Ovary (tissue), 9 donors: ENCODE data around the gene CCNJL. TPM values are rescaled to one million over a fixed set of nuclear protein-coding genes. Genes with fewer than 3 reads are reported as not detected.

Experiments
- DNase-seq, 5 donors: peaks; one replicate each; pipeline ENCODE4 v3.0.0-alpha.2; 2019 to 2020
- H3K27ac ChIP-seq, 2 donors: fragments of 200-600 bp; one replicate each; pipeline versions ENCODE4 v1.5.1 to v1.8.0; 2019 to 2022
- H3K27me3 ChIP-seq: fragments of 200-600 bp; one replicate; pipeline ENCODE4 v1.8.0; 2022
- H3K36me3 ChIP-seq: fragments of 200-600 bp; sonication (generic); one replicate; pipeline ENCODE4 v1.5.1; 2019
- H3K4me1 ChIP-seq: one replicate; pipeline ENCODE4 v1.8.1; 2013; ENCODE audit warnings: mild to moderate bottlenecking, moderate library complexity; ENCODE audit not compliant: insufficient read depth
- H3K4me3 ChIP-seq: fragments of 200-600 bp; sonication (generic); one replicate; pipeline ENCODE4 v1.5.1; 2017
- H3K9me3 ChIP-seq, 2 donors: fragments of 200-600 bp in 1 of 2; sonication (generic) in 1 of 2; one replicate each; pipeline versions ENCODE4 v1.5.1 to v1.8.1; 2013 to 2019; ENCODE audit warnings: mild to moderate bottlenecking in 1 of 2, moderate library complexity in 1 of 2
- CTCF ChIP-seq, 3 donors: fragments of 450-650 bp in 2 of 3; fragments of 200-600 bp in 1 of 3; IDR thresholded peaks; one replicate each; pipeline versions ENCODE4 v1.5.1 to v1.8.0; 2016 to 2022; ENCODE audit warnings: antibody characterized with exemption in 3 of 3, mild to moderate bottlenecking in 1 of 3
- EP300 ChIP-seq: sonication (generic); formaldehyde crosslinking; IDR thresholded peaks from one replicate; pipeline ENCODE4 v1.6.1; 2017; ENCODE audit warnings: antibody characterized with exemption
- POLR2A ChIP-seq: fragments of 450-650 bp; IDR thresholded peaks from one replicate; pipeline ENCODE4 v1.6.1; 2017; ENCODE audit warnings: antibody characterized with exemption, mild to moderate bottlenecking, moderate library complexity
- WGBS, 3 donors: extraction: QIAGEN DNeasy Blood & Tissue Kit in 1 of 3; methylation state at CpG; one replicate each; pipeline versions ENCODE4 v1.1.5 to v1.1.7; 2013 to 2017; 5-methylcytosine and 5-hydroxymethylcytosine counted together
- intact Hi-C, 4 donors: fragments of 100-400 bp; cut with DNase I; formaldehyde crosslinking; loops; one replicate each; pipeline versions ENCODE4 v1.11.0 to v1.15.1; 2022 to 2023
- polyA plus RNA-seq, 2 donors: library from polyadenylated mRNA; stranded (reverse); fragments of 200-250 nt in 1 of 2; fragments of 350-450 nt in 1 of 2; fragmentation: Illumina TruSeq in 1 of 2; extraction: RNeasy Lipid Tissue Mini Kit (QIAGEN cat#74804) in 1 of 2; gene quantifications; one replicate each; pipeline ENCODE4 v1.2.3, GENCODE V29; 2013 to 2014
- total RNA-seq, 7 donors: library from RNA; depleted of rRNA in 2 of 7; stranded (reverse); fragments of >200 nt in 2 of 7; fragmentation: NEBNext Ultra II Directional in 3 of 7; extraction: Animal tissue kit (Norgen Biotek cat#: 25700) in 3 of 7; gene quantifications; one replicate each; pipeline versions ENCODE4 v1.1.0 to v1.2.4, GENCODE V29; 2016 to 2023
- donor health status: DM: no; HTN: no; CAD: no; lungs with moderate emphysema.
- donor health status: DM: no; HTN: no; CAD: no.
- donor health status: Bipolar disorder and iron deficiency.
- donor health status: DM: yes; HTN: yes; CAD: no.
- donor health status: DM: no; HTN: no; CAD: no.
- donor health status: DM: yes; HTN: yes; CAD: no.

CCNJL gene
- total and polyA plus RNA-seq, 9 donors: 3.4 to 11.8 (median 6.3) TPM

GRCh38 chr5:160281275-160281674, 31.1 kb downstream of the CCNJL start:
- 90 to 96% (median 91%) methylated on average over 2 of the region's 2 CpGs for WGBS, 3 donors
- H3K27me3 ChIP-seq: no peaks in the 10 kb centered on the region
- peaks cover 3% of the 10 kb centered on the region for H3K4me1 ChIP-seq
- no peak overlapping the region for H3K27ac ChIP-seq
- DNase-seq: no peak
- no peak overlapping the region for H3K4me3 ChIP-seq
- no peaks in the 10 kb centered on the region for H3K36me3 ChIP-seq
- H3K9me3 ChIP-seq: no peaks in the 10 kb centered on the region
- TF ChIP-seq EP300 (no peak), CTCF (IDR thresholded peaks at IDR 0.05) (no peak), POLR2A (no peak)
- intact Hi-C loops: no loop called here

DNA sequence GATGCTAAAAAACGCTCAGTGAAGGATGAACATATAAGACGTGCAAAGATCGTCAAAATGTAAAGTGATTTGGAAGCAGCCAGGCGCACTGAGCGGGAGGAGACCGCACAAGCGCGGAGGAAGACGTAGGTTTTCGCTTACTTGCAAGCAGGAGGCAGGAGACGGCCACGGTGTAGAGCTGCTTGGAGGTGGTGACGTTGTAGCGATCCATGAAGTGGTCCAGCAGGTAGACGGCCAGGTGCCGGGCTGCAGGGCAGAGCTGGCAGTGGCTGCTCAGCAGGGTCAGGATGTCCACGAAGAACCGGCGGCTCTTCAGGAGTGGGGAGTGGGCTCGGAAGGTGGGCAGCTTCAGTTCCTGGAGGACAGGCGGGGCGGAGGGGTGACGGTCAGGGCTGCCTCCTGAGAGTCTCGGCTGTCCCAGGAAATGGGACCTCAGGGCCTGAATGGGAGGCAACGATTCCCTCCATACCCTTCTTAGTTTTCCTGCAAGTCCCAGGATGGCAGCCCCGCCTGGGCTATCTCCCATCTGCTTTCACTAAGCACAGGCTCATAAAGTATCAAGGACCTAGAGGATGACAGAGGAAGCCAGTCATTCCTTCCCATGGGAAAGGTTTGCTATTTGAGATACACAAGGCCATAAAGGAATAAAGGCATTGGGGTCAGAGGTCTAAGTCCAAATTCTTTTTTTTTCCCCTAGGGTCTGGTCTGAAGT, 31.8 kb downstream of the CCNJL start:
- no peaks in the 10 kb centered on the region for H3K27me3 ChIP-seq
- H3K9me3 ChIP-seq: no peaks in the 10 kb centered on the region
- peaks cover under 1% of the 10 kb centered on the region for H3K4me1 ChIP-seq
- WGBS, 3 donors: 95 to 96% (median 95%) methylated on average over 25 to 26 of the region's 26 CpGs
- TF ChIP-seq EP300 (no peak), POLR2A (no peak), CTCF (IDR thresholded peaks at IDR 0.05) (no peak)
- no peak for DNase-seq
- intact Hi-C loops: no loop called here
- no peak overlapping the region for H3K27ac ChIP-seq
- no peaks in the 10 kb centered on the region for H3K36me3 ChIP-seq
- no peak overlapping the region for H3K4me3 ChIP-seq

GRCh38 chr5:160278343-160278742, 34.0 kb downstream of the CCNJL start:
- no peak overlapping the region for H3K4me3 ChIP-seq
- TF ChIP-seq EP300: no peak
- TF ChIP-seq POLR2A: no peak
- no peak for TF ChIP-seq CTCF (IDR thresholded peaks at IDR 0.05)
- H3K36me3 ChIP-seq: no peaks in the 10 kb centered on the region
- DNase-seq: no peak
- intact Hi-C loops: no loop called here
- H3K4me1 ChIP-seq: peaks cover 1% of the 10 kb centered on the region
- no peaks in the 10 kb centered on the region for H3K27me3 ChIP-seq
- H3K27ac ChIP-seq: no peak overlapping the region
- WGBS, 3 donors: 73 to 76% (median 73%) methylated on average over 7 of the region's 7 CpGs
- no peaks in the 10 kb centered on the region for H3K9me3 ChIP-seq

- DNase-seq: no peak
- no peak for TF ChIP-seq CTCF (IDR thresholded peaks at IDR 0.05)
- no peak for TF ChIP-seq EP300
- no peak for TF ChIP-seq POLR2A
- Histone ChIP-seq H3K4me3 (no peak overlapping the region), H3K9me3 (no peaks in the 10 kb centered on the region), H3K27ac (no peak overlapping the region), H3K27me3 (no peaks in the 10 kb centered on the region), H3K4me1 (peaks cover 6% of the 10 kb centered on the region), H3K36me3 (no peaks in the 10 kb centered on the region)
- intact Hi-C loops: no loop called here
- WGBS, 3 donors: 67 to 70% (median 69%) methylated on average over 5 of the region's 5 CpGs
Observed at GRCh38 chr5:160274483-160274931, 37.9 kb downstream of the CCNJL start.
